ENCODE measurements around the gene ACVR1.

Gene ACVR1

GRCh38 chr2:157743051-157743450 is 133.1 kb downstream of the ACVR1 start:
- no peak for ATAC-seq
- TF ChIP-seq ZNF8 (CRISPR knock-in tag; IDR thresholded peaks at IDR 0.05) (no peak), RARB (CRISPR knock-in tag; IDR thresholded peaks at IDR 0.05) (no peak)

- no peak for ATAC-seq
- TF ChIP-seq PPARA (CRISPR knock-in tag; IDR thresholded peaks at IDR 0.05; ENCODE audit: borderline replicate concordance) (no peak), ESRRG (CRISPR knock-in tag; IDR thresholded peaks at IDR 0.05) (no peak), RARB (CRISPR knock-in tag; IDR thresholded peaks at IDR 0.05) (no peak), OSR1 (CRISPR knock-in tag; IDR thresholded peaks at IDR 0.05) (no peak), ISL1 (CRISPR knock-in tag; IDR thresholded peaks at IDR 0.05) (no peak), ZNF8 (CRISPR knock-in tag; IDR thresholded peaks at IDR 0.05) (no peak), CSDC2 (CRISPR knock-in tag; IDR thresholded peaks at IDR 0.05) (no peak), ZC3H10 (CRISPR knock-in tag; IDR thresholded peaks at IDR 0.05) (no peak), SNAI2 (CRISPR knock-in tag; IDR thresholded peaks at IDR 0.05) (no peak), ZNF70 (CRISPR knock-in tag; IDR thresholded peaks at IDR 0.05) (no peak), TCF4 (CRISPR knock-in tag; IDR thresholded peaks at IDR 0.05; ENCODE audit: borderline replicate concordance) (no peak), PATZ1 (CRISPR knock-in tag; IDR thresholded peaks at IDR 0.05; ENCODE audit: borderline replicate concordance) (no peak), ZNF565 (CRISPR knock-in tag; conservative IDR thresholded peaks at IDR 0.05; ENCODE audit: low read depth) (no peak), ARNTL (CRISPR knock-in tag; IDR thresholded peaks at IDR 0.05; ENCODE audit: borderline replicate concordance, low read depth) (no peak), TOX (CRISPR knock-in tag; IDR thresholded peaks at IDR 0.05; ENCODE audit: borderline replicate concordance) (no peak), CSRNP3 (CRISPR knock-in tag; IDR thresholded peaks at IDR 0.05) (no peak), ZFP3 (CRISPR knock-in tag; IDR thresholded peaks at IDR 0.05) (no peak), BACH2 (CRISPR knock-in tag; IDR thresholded peaks at IDR 0.05; ENCODE audit: borderline replicate concordance) (no peak)
Measured at GRCh38 chr2:157741819-157742484, 134.2 kb downstream of the ACVR1 start.

GRCh38 chr2:157737656-157738055 is 138.5 kb downstream of the ACVR1 start:
- ATAC-seq, result no peak
- TF ChIP-seq TCF4 (CRISPR knock-in tag; IDR thresholded peaks at IDR 0.05; ENCODE audit: borderline replicate concordance) (no peak), POU6F1 (CRISPR knock-in tag; IDR thresholded peaks at IDR 0.05; ENCODE audit: borderline replicate concordance, low read depth) (no peak), PATZ1 (CRISPR knock-in tag; IDR thresholded peaks at IDR 0.05; ENCODE audit: borderline replicate concordance) (no peak), GLIS3 (CRISPR knock-in tag; IDR thresholded peaks at IDR 0.05) (no peak), ISL1 (CRISPR knock-in tag; IDR thresholded peaks at IDR 0.05) (no peak), SNAI2 (CRISPR knock-in tag; IDR thresholded peaks at IDR 0.05) (no peak), ZNF565 (CRISPR knock-in tag; conservative IDR thresholded peaks at IDR 0.05; ENCODE audit: low read depth) (no peak), TOX (CRISPR knock-in tag; IDR thresholded peaks at IDR 0.05; ENCODE audit: borderline replicate concordance) (no peak), ZFP30 (CRISPR knock-in tag; IDR thresholded peaks at IDR 0.05) (no peak), ZFP3 (CRISPR knock-in tag; IDR thresholded peaks at IDR 0.05) (no peak), BACH2 (CRISPR knock-in tag; IDR thresholded peaks at IDR 0.05; ENCODE audit: borderline replicate concordance) (no peak), RARB (CRISPR knock-in tag; IDR thresholded peaks at IDR 0.05) (no peak), ESRRG (CRISPR knock-in tag; IDR thresholded peaks at IDR 0.05) (no peak), PPARA (CRISPR knock-in tag; IDR thresholded peaks at IDR 0.05; ENCODE audit: borderline replicate concordance) (no peak), ZC3H10 (CRISPR knock-in tag; IDR thresholded peaks at IDR 0.05) (no peak), ARNTL (CRISPR knock-in tag; IDR thresholded peaks at IDR 0.05; ENCODE audit: borderline replicate concordance, low read depth) (no peak), ZNF8 (CRISPR knock-in tag; IDR thresholded peaks at IDR 0.05) (no peak)

Measured in SK-N-SH treated with all-trans-retinoic acid at 6 μM for 48 hours (cell line).